ENCODE data around the gene MAMDC2. TPM values are rescaled to one million over a fixed set of nuclear protein-coding genes. Genes with fewer than 3 reads are reported as not detected.

The MAMDC2 gene
- total RNA-seq, 2 donors from 2014 or later: 0.44 to 1.4 TPM

DNA sequence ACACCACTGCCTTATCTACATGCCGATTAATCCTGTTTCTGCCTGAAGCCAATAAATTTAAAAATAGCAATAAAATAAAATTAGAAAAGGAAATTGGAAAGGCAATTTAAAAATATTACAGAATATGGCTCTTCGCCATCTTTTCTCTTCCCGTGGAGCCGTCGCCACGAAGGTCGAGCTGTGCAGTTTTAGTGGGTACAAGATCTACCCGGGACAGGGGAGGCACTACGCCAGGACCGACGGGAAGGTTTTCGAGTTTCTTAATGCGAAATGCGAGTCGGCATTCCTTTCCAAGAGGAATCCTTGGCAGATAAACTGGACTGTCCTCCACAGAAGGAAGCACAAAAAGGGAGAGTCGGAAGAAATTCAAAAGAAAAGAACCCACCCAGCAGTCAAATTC lies 173.4 kb downstream of the MAMDC2 start:
- WGBS, 2 experiments (ENCODE audit: insufficient coverage in 1 of 2, insufficient read length in 1 of 2): 96 to 97% methylated on average over 13 to 16 of the region's 16 CpGs
- DNase-seq: no peak
- Mint-ChIP-seq H3K4me3 (no peak overlapping the region), H3K27me3 (ENCODE audit: insufficient read depth) (no peaks in the 10 kb centered on the region), H3K27ac (no peak overlapping the region), H3K4me1 (no peaks in the 10 kb centered on the region), H3K9me3 (peaks cover 19% of the 10 kb centered on the region), H3K36me3 (ENCODE audit: low read depth) (peaks cover 24% of the 10 kb centered on the region)
- TF ChIP-seq, protein P1, sequence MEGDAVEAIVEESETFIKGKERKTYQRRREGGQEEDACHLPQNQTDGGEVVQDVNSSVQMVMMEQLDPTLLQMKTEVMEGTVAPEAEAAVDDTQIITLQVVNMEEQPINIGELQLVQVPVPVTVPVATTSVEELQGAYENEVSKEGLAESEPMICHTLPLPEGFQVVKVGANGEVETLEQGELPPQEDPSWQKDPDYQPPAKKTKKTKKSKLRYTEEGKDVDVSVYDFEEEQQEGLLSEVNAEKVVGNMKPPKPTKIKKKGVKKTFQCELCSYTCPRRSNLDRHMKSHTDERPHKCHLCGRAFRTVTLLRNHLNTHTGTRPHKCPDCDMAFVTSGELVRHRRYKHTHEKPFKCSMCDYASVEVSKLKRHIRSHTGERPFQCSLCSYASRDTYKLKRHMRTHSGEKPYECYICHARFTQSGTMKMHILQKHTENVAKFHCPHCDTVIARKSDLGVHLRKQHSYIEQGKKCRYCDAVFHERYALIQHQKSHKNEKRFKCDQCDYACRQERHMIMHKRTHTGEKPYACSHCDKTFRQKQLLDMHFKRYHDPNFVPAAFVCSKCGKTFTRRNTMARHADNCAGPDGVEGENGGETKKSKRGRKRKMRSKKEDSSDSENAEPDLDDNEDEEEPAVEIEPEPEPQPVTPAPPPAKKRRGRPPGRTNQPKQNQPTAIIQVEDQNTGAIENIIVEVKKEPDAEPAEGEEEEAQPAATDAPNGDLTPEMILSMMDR (conservative IDR thresholded peaks at IDR 0.05): no peak
- Histone ChIP-seq H3K9ac (ENCODE audit: extremely low read depth, low read length, poor library complexity, severe bottlenecking) (no peak overlapping the region), H3K4me1 (ENCODE audit: control insufficient read depth, insufficient read depth, low read length) (no peaks in the 10 kb centered on the region), H3K9me3 (ENCODE audit: control insufficient read depth, low read length) (peaks cover 16% of the 10 kb centered on the region), H3K36me3 (ENCODE audit: control insufficient read depth, insufficient read depth, low read length) (no peaks in the 10 kb centered on the region), H3K27me3 (ENCODE audit: control insufficient read depth, insufficient read depth, low read length, poor library complexity, severe bottlenecking) (no peaks in the 10 kb centered on the region), H3K27ac (ENCODE audit: low read depth, low read length) (no peak overlapping the region), H3K4me3 (ENCODE audit: low read length) (no peak overlapping the region)

DNA sequence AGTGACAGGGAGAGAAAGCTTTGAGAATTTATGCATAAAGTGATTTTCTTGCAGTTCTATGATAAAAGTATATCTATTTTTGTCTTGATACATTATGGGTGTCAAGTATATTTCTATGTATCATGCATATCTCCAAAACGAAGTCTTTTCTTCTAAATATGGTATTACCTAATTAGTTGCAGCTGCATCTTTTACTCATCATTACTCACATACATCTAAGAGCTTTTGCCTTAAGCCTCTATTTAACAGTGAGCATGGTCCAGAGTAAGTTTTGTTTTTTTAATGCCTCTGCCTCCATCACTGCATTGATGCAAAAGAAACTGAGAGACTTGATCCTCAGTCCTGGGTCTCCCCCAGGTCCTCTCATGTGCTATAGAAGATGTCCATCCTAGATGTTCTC lies 175.1 kb downstream of the MAMDC2 start:
- Histone ChIP-seq H3K4me3 (ENCODE audit: low read length) (no peak overlapping the region), H3K36me3 (ENCODE audit: control insufficient read depth, insufficient read depth, low read length) (no peaks in the 10 kb centered on the region), H3K27me3 (ENCODE audit: control insufficient read depth, insufficient read depth, low read length, poor library complexity, severe bottlenecking) (no peaks in the 10 kb centered on the region), H3K4me1 (ENCODE audit: control insufficient read depth, insufficient read depth, low read length) (no peaks in the 10 kb centered on the region), H3K27ac (ENCODE audit: low read depth, low read length) (no peak overlapping the region), H3K9ac (ENCODE audit: extremely low read depth, low read length, poor library complexity, severe bottlenecking) (no peak overlapping the region), H3K9me3 (ENCODE audit: control insufficient read depth, low read length) (peaks cover 2% of the 10 kb centered on the region)
- Mint-ChIP-seq H3K27me3 (ENCODE audit: insufficient read depth) (no peaks in the 10 kb centered on the region), H3K9me3 (peaks cover 2% of the 10 kb centered on the region), H3K27ac (no peak overlapping the region), H3K4me3 (no peak overlapping the region), H3K4me1 (no peaks in the 10 kb centered on the region), H3K36me3 (ENCODE audit: low read depth) (peaks cover 8% of the 10 kb centered on the region)
- TF ChIP-seq, protein P1 (conservative IDR thresholded peaks at IDR 0.05): no peak
- 93% methylated on average over 1 of the region's 1 CpG; no CpG with 5 or more reads in 1 of the 2 experiments for WGBS, 2 experiments (ENCODE audit: insufficient coverage in 1 of 2, insufficient read length in 1 of 2)
- no peak for DNase-seq

DNA sequence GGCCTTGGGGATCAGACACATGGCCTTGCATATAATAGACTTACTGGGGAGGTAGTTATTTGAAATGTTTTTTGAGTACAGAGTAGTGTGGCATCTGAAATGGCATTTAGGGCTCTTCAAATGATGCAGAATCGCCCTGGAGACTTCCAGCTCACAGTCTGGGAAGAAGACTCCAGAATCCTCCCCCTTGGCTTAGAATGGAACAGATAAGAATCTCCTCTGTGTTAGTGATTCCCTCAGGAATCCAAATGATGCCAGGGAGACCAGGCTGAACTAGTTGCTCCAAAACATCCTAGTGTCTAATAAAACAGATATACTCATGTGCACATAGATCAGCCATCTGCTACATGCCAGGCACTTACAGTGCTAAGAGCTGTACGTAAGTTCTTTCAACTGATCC lies 176.6 kb downstream of the MAMDC2 start:
- 93 to 100% methylated on average over 1 to 2 of the region's 2 CpGs for WGBS, 2 experiments (ENCODE audit: insufficient coverage in 1 of 2, insufficient read length in 1 of 2)
- H3K27me3 ChIP-seq (ENCODE audit: control insufficient read depth, insufficient read depth, low read length, poor library complexity, severe bottlenecking): no peaks in the 10 kb centered on the region
- TF ChIP-seq, protein P1 (conservative IDR thresholded peaks at IDR 0.05): no peak

More for the DNA sequence above, 176.6 kb downstream of the MAMDC2 start:
- Mint-ChIP-seq H3K4me1 (no peaks in the 10 kb centered on the region), H3K36me3 (ENCODE audit: low read depth) (peaks cover 3% of the 10 kb centered on the region), H3K9me3 (no peaks in the 10 kb centered on the region), H3K27me3 (ENCODE audit: insufficient read depth) (no peaks in the 10 kb centered on the region), H3K4me3 (no peak overlapping the region), H3K27ac (no peak overlapping the region)
- no peak overlapping the region for H3K27ac ChIP-seq (ENCODE audit: low read depth, low read length)
- H3K36me3 ChIP-seq (ENCODE audit: control insufficient read depth, insufficient read depth, low read length): no peaks in the 10 kb centered on the region
- no peak overlapping the region for H3K4me3 ChIP-seq (ENCODE audit: low read length)
- DNase-seq: no peak
- H3K9me3 ChIP-seq (ENCODE audit: control insufficient read depth, low read length): no peaks in the 10 kb centered on the region
- no peaks in the 10 kb centered on the region for H3K4me1 ChIP-seq (ENCODE audit: control insufficient read depth, insufficient read depth, low read length)
- no peak overlapping the region for H3K9ac ChIP-seq (ENCODE audit: extremely low read depth, low read length, poor library complexity, severe bottlenecking)
